Neutrophil (primary cell): ENCODE results near the gene ANHX.

Experiments used
- H3K27ac ChIP-seq: fragments of 200-600 bp; sonication (generic); 2 replicates; pipeline ENCODE4 v1.5.1; 2016; ENCODE audit warnings: mild to moderate bottlenecking, moderate library complexity
- H3K27me3 ChIP-seq: fragments of 200-600 bp; sonication (generic); 2 replicates; pipeline ENCODE4 v1.6.0; 2016; ENCODE audit warnings: mild to moderate bottlenecking
- H3K36me3 ChIP-seq: fragments of 200-600 bp; sonication (generic); 2 replicates; pipeline ENCODE4 v1.5.1; 2017
- H3K4me1 ChIP-seq, 2 experiments: fragments of 200-600 bp in 1 of 2; sonication (generic) in 1 of 2; 1 replicate in 1 of 2; 2 replicates in 1 of 2; pipeline versions ENCODE4 v1.5.1 to v1.6.1; 2013 to 2016; ENCODE audit warnings: low read depth in 1 of 2, low read length in 1 of 2, mild to moderate bottlenecking in 1 of 2, moderate library complexity in 1 of 2; ENCODE audit not compliant: control insufficient read depth in 1 of 2, insufficient read depth in 1 of 2
- H3K4me3 ChIP-seq, 2 experiments: fragments of 200-600 bp in 1 of 2; sonication (generic) in 1 of 2; 1 replicate in 1 of 2; 2 replicates in 1 of 2; pipeline ENCODE4 v1.5.1; 2013 to 2016; ENCODE audit warnings: low read depth in 1 of 2, low read length in 1 of 2, mild to moderate bottlenecking in 1 of 2, moderate library complexity in 1 of 2
- H3K9me3 ChIP-seq: fragments of 200-600 bp; sonication (generic); 2 replicates; pipeline ENCODE4 v1.5.1; 2016
- CTCF ChIP-seq: fragments of 200-600 bp; sonication (generic); IDR thresholded peaks from 2 replicates; pipeline ENCODE4 v1.5.1; 2016; ENCODE audit warnings: antibody characterized with exemption

The ANHX gene

DNA sequence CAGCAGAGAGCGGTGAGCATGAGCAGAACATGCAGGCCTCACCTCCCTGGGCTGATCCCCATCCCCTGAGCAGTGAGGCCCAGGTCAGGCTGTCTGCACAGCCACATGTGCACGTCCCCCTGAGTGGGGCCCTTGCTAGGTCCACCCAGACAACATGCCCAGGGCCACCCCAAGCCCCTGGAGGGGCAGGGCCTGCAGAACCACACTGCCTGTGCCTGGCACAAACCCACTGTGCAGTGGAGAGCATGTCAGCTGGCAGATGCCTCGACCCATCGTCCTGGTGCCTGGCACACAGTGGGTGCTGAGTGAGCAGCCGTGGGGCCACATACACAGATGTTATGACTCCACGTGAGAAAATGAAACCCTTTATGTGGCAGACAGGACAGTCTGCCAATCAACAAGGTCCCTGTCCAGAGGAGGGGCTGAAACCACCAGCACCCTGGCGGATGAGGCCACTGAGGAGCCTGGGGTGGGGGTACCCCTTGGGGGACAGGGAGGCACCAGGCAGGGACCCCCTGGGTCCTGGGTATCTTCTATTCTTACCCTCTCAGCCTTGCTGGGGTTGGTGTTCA, 8.3 kb downstream of the ANHX start:
- no peak for TF ChIP-seq CTCF
- Histone ChIP-seq H3K9me3 (peaks cover 13% of the 10 kb centered on the region), H3K36me3 (no peaks in the 10 kb centered on the region)

DNA sequence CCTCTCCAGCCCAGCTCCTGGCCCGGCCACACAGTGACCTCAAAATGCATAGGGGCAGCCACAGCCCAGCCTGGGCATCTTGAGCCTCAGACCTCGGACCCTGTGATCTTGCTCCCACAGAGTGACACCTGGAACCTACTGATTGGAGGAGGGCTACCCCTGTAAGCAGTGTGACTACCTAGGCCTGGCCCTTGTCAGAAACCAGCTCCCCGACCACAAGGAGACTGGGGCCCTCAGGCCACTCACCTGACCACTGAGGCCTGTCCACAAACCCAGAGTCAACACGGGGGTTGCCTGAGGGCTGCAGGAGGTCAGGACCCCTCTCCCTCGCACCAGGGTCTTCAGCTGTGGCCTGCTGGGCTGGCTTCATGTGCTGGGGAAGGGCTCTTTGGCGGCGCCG, 9.0 kb downstream of the ANHX start:
- no peaks in the 10 kb centered on the region for H3K27me3 ChIP-seq
- peaks cover 9% of the 10 kb centered on the region for H3K9me3 ChIP-seq
- no peaks in the 10 kb centered on the region for H3K4me1 ChIP-seq
- H3K36me3 ChIP-seq = no peaks in the 10 kb centered on the region
- no peak for TF ChIP-seq CTCF
- H3K4me3 ChIP-seq = no peak overlapping the region
- H3K27ac ChIP-seq = no peak overlapping the region

More for the DNA sequence above, 8.3 kb downstream of the ANHX start:
- no peaks in the 10 kb centered on the region for H3K4me1 ChIP-seq
- H3K27me3 ChIP-seq = no peaks in the 10 kb centered on the region
- H3K27ac ChIP-seq = no peak overlapping the region
- H3K4me3 ChIP-seq = no peak overlapping the region

GRCh38 chr12:133225527-133225926, 10.2 kb downstream of the ANHX start:
- Histone ChIP-seq H3K4me3 (no peak overlapping the region), H3K9me3 (peaks cover 13% of the 10 kb centered on the region), H3K4me1 (no peaks in the 10 kb centered on the region), H3K27ac (no peak overlapping the region), H3K36me3 (no peaks in the 10 kb centered on the region), H3K27me3 (no peaks in the 10 kb centered on the region)
- TF ChIP-seq CTCF = no peak

DNA sequence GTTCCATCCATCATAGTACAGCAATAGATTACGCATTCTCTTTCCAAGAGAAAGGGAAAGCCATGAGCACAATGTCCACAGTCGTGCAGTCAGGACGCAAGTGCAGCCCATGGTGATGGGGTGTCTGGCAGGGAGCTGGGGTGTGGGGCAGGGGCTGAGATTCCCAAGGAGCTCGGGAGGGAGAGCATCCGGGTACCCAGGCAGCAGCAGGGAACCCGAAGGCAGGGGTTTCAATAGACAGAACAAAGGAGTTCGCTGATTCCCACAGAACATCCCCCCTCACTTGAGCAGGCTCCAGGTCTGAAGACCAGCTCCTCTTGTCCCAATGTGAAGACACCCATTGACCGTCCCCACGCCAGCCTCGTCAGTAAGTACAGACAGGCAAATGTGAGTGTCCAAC, 13.5 kb downstream of the ANHX start:
- Histone ChIP-seq H3K27me3 (no peaks in the 10 kb centered on the region), H3K27ac (no peak overlapping the region), H3K4me1 (no peaks in the 10 kb centered on the region), H3K9me3 (peaks cover 18% of the 10 kb centered on the region), H3K4me3 (no peak overlapping the region), H3K36me3 (no peaks in the 10 kb centered on the region)
- no peak for TF ChIP-seq CTCF

GRCh38 chr12:133221241-133221640, 14.4 kb downstream of the ANHX start:
- peaks cover 18% of the 10 kb centered on the region for H3K9me3 ChIP-seq

More at GRCh38 chr12:133221241-133221640, 14.4 kb downstream of the ANHX start:
- Histone ChIP-seq H3K36me3 (no peaks in the 10 kb centered on the region), H3K27ac (no peak overlapping the region), H3K4me1 (no peaks in the 10 kb centered on the region), H3K27me3 (no peaks in the 10 kb centered on the region), H3K4me3 (no peak overlapping the region)
- no peak for TF ChIP-seq CTCF
